GM23338 (cell line): ENCODE measurements around the gene CCDC137. TPM values are rescaled to one million over a fixed set of nuclear protein-coding genes. Genes with fewer than 3 reads are reported as not detected.

Source experiments
- ATAC-seq: fragments of 200-7000 bp; cut with Tn5 transposase; 3 replicates; pipeline ENCODE4 v1.9.1; 2020
- DNase-seq: peaks from one replicate; pipeline ENCODE4 v3.0.0-alpha.2; 2015; ENCODE audit warnings: low spot score
- H2AFZ ChIP-seq: fragments of 200-600 bp; sonication (generic); 2 replicates; pipeline ENCODE4 v1.8.0; 2016; ENCODE audit warnings: antibody characterized with exemption, mild to moderate bottlenecking, moderate library complexity
- H3F3A ChIP-seq: fragments of 200-600 bp; sonication (generic); replicated peaks from 2 replicates; pipeline ENCODE4 v1.8.0; 2017; ENCODE audit warnings: antibody characterized with exemption, mixed run types, low read depth
- H3K27ac ChIP-seq: fragments of 200-600 bp; sonication (generic); 2 replicates; pipeline ENCODE4 v1.6.1; 2016; ENCODE audit warnings: low read depth
- H3K27me3 ChIP-seq: fragments of 200-600 bp; sonication (generic); 2 replicates; pipeline ENCODE4 v1.8.0; 2016; ENCODE audit warnings: mild to moderate bottlenecking, mixed run types, moderate library complexity; ENCODE audit not compliant: insufficient read depth
- H3K36me3 ChIP-seq: fragments of 200-600 bp; sonication (generic); 2 replicates; pipeline ENCODE4 v1.8.0; 2016; ENCODE audit warnings: mild to moderate bottlenecking; ENCODE audit not compliant: insufficient read depth
- H3K4me1 ChIP-seq: fragments of 200-600 bp; sonication (generic); 2 replicates; pipeline ENCODE4 v1.8.0; 2016; ENCODE audit warnings: mild to moderate bottlenecking, moderate library complexity; ENCODE audit not compliant: insufficient read depth
- H3K4me2 ChIP-seq: fragments of 200-600 bp; sonication (generic); 2 replicates; pipeline ENCODE4 v1.7.1; 2017; ENCODE audit warnings: mixed run types
- H3K4me3 ChIP-seq: fragments of 200-600 bp; sonication (generic); 2 replicates; pipeline ENCODE4 v1.6.1; 2016; ENCODE audit warnings: mixed run types
- H3K79me2 ChIP-seq: fragments of 200-600 bp; sonication (generic); replicated peaks from 2 replicates; pipeline ENCODE4 v1.8.0; 2017; ENCODE audit warnings: mild to moderate bottlenecking; ENCODE audit not compliant: insufficient read depth
- H3K9me2 ChIP-seq: fragments of 200-600 bp; sonication (generic); 2 replicates; pipeline ENCODE4 v1.8.0; 2017; ENCODE audit not compliant: insufficient read depth
- H4K20me1 ChIP-seq: fragments of 200-600 bp; sonication (generic); replicated peaks from 2 replicates; pipeline ENCODE4 v1.8.0; 2017; ENCODE audit warnings: mild to moderate bottlenecking; ENCODE audit not compliant: insufficient read depth
- H3K27ac Mint-ChIP-seq: 2 replicates; pipeline ENCODE4 v1.8.0; 2020; ENCODE audit warnings: inconsistent platforms, mild to moderate bottlenecking, moderate library complexity, mixed read lengths
- H3K27me3 Mint-ChIP-seq: 3 replicates; pipeline ENCODE4 v1.8.0; 2022; ENCODE audit warnings: low read depth, mild to moderate bottlenecking, moderate library complexity, mixed read lengths, inconsistent platforms; ENCODE audit not compliant: insufficient read depth, poor library complexity
- H3K36me3 Mint-ChIP-seq: 3 replicates; pipeline ENCODE4 v1.8.0; 2021; ENCODE audit warnings: low read depth, mild to moderate bottlenecking, inconsistent platforms, moderate library complexity, mixed read lengths
- H3K4me1 Mint-ChIP-seq: 3 replicates; pipeline ENCODE4 v1.8.0; 2020; ENCODE audit warnings: mild to moderate bottlenecking, inconsistent platforms, mixed read lengths
- H3K4me3 Mint-ChIP-seq: 3 replicates; pipeline ENCODE4 v1.8.0; 2021; ENCODE audit warnings: moderate library complexity, mild to moderate bottlenecking, inconsistent platforms, mixed read lengths
- H3K9me3 Mint-ChIP-seq: 3 replicates; pipeline ENCODE4 v1.8.0; 2020; ENCODE audit warnings: moderate library complexity, mild to moderate bottlenecking, inconsistent platforms, mixed read lengths
- CREB1 ChIP-seq: fragments of 250-450 bp; sonication (Bioruptor Pico); IDR thresholded peaks from 2 replicates; pipeline ENCODE4 v1.5.0; 2020; ENCODE audit warnings: low read depth, mild to moderate bottlenecking, moderate library complexity
- CTCF ChIP-seq, 2 experiments: fragments of 200-600 bp in 1 of 2; sonication (generic) in 1 of 2; conservative IDR thresholded peaks; 2 replicates each; pipeline versions ENCODE4 v1.5.1 to v1.6.1; 2016 to 2017; ENCODE audit warnings: antibody characterized with exemption in 2 of 2, low read depth in 2 of 2, mild to moderate bottlenecking in 2 of 2, moderate library complexity in 1 of 2
- ETS1 ChIP-seq: IDR thresholded peaks from 2 replicates; pipeline ENCODE4 v1.6.1; 2016; ENCODE audit warnings: antibody characterized with exemption
- EZH2 ChIP-seq: fragments of 200-600 bp; sonication (generic); IDR thresholded peaks from one replicate; pipeline ENCODE4 v1.8.0; 2017; ENCODE audit warnings: antibody characterized with exemption, mild to moderate bottlenecking, low read depth; ENCODE audit not compliant: unreplicated experiment
- EZH2phosphoT487 ChIP-seq: fragments of 200-600 bp; sonication (generic); IDR thresholded peaks from one replicate; pipeline ENCODE4 v1.8.1; 2018; ENCODE audit warnings: antibody characterized with exemption; ENCODE audit not compliant: unreplicated experiment
- JUNB ChIP-seq: IDR thresholded peaks from one replicate; pipeline ENCODE4 v1.6.1; 2016; ENCODE audit warnings: antibody characterized with exemption; ENCODE audit not compliant: unreplicated experiment
- NANOG ChIP-seq: IDR thresholded peaks from 2 replicates; pipeline ENCODE4 v1.6.1; 2016; ENCODE audit warnings: antibody characterized with exemption, borderline replicate concordance
- STAT1 ChIP-seq: IDR thresholded peaks from one replicate; pipeline ENCODE4 v1.6.1; 2016; ENCODE audit warnings: antibody characterized with exemption; ENCODE audit not compliant: unreplicated experiment
- ZNF114 ChIP-seq: fragments of 250-450 bp; sonication (Bioruptor Pico); IDR thresholded peaks from 2 replicates; pipeline ENCODE4 v1.5.0; 2020; ENCODE audit warnings: mild to moderate bottlenecking, moderate library complexity
- ZNF331 ChIP-seq: fragments of 250-450 bp; sonication (Bioruptor Pico); IDR thresholded peaks from 2 replicates; pipeline ENCODE4 v1.5.0; 2020; ENCODE audit warnings: low read depth, mild to moderate bottlenecking, moderate library complexity
- ZNF462 ChIP-seq: fragments of 250-450 bp; sonication (Bioruptor Pico); IDR thresholded peaks from 2 replicates; pipeline ENCODE4 v1.5.0; 2020; ENCODE audit warnings: mild to moderate bottlenecking, moderate library complexity
- polyA plus RNA-seq: library from polyadenylated mRNA; unstranded; fragments of >200 nt; fragmentation: Nextera tagmentation; extraction: Ambion mirVana; gene quantifications from 2 replicates; pipeline ENCODE4 v1.2.1, GENCODE V29; 2016
- total RNA-seq: library from RNA; depleted of rRNA; stranded (reverse); fragments of >200 nt; shearing (Covaris generic); gene quantifications from 2 replicates; pipeline ENCODE4 v1.2.3, GENCODE V29; 2014
- TF ChIP-seq, protein P1 (sequence below): IDR thresholded peaks from one replicate; pipeline ENCODE4 v1.6.1; 2018; ENCODE audit warnings: antibody characterized with exemption; ENCODE audit not compliant: unreplicated experiment

The CCDC137 gene
- total and polyA plus RNA-seq, 2 experiments from 2014 or later = 26.1 to 73.4 TPM

DNA sequence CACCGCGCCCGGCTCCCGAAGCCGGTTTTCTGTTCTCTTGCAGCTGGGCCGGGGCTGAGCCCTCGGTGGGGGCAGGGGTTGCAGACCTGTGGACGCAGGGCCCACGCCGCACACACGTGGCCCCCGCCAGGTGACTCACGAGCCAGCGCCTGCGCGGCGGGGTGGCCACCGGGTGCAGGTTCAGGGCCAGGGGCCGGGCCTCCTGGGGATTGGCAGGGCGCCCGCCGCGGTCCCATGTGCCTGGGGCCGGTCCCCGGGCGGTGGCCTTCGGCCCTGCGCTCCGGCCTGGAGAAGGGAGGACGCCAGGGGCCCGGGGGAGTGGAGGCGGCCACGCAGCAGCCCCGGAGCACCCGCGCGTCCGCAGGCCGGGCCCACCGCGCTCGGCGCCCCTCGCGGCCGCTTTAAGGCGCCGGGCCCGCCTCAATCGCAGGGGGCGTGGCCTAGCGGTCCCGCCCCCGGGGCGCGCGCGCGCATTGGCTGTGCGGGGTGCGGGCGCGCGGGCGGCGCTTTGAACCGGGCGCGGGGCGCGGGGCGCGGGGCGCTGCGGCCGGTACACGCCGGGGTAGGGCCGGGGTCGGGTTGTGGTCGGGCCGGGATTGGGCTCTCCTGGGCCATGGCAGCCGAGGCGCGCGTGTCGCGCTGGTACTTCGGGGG is 45.4 kb downstream of the CCDC137 start, which contains the start of gene SLC25A10:
SLC25A10 (plus strand) TSS at position 471 of the 654 bp plus-strand sequence; CDS start at position 614, 143 bp downstream.
- peak within 1 kb of the TSS; percentile 97 for H3K4me2 ChIP-seq
- H3K27ac Mint-ChIP-seq = peak within 1 kb of the TSS; percentile 59; the same call in 1 of the 2 replicates
- peak within 1 kb of the TSS; percentile 89 for H3K4me3 Mint-ChIP-seq
- peak within 1 kb of the TSS; percentile 77 for H3K4me3 ChIP-seq
- H3K4me1 ChIP-seq = peaks cover 24% of the 10 kb centered on the region; the same call in 1 of the 2 replicates
- H3K36me3 ChIP-seq = 0 out of 2 replicates have a peak, but pooled peaks cover under 1% of the 10 kb centered on the region
- peaks cover 21% of the 10 kb centered on the region for H3K27me3 Mint-ChIP-seq
- TF ChIP-seq STAT1 (no peak), ETS1 (no peak), CTCF (conservative IDR thresholded peaks at IDR 0.05; ENCODE audit: low read depth in 2 of 2) (no peak), EZH2 (no peak), CREB1 (CRISPR knock-in tag) (no peak), ZNF114 (CRISPR knock-in tag) (no peak), ZNF331 (no peak), ZNF462 (CRISPR knock-in tag) (no peak), NANOG (no peak), EZH2phosphoT487 (no peak), JUNB (no peak)
- TF ChIP-seq, protein P1, sequence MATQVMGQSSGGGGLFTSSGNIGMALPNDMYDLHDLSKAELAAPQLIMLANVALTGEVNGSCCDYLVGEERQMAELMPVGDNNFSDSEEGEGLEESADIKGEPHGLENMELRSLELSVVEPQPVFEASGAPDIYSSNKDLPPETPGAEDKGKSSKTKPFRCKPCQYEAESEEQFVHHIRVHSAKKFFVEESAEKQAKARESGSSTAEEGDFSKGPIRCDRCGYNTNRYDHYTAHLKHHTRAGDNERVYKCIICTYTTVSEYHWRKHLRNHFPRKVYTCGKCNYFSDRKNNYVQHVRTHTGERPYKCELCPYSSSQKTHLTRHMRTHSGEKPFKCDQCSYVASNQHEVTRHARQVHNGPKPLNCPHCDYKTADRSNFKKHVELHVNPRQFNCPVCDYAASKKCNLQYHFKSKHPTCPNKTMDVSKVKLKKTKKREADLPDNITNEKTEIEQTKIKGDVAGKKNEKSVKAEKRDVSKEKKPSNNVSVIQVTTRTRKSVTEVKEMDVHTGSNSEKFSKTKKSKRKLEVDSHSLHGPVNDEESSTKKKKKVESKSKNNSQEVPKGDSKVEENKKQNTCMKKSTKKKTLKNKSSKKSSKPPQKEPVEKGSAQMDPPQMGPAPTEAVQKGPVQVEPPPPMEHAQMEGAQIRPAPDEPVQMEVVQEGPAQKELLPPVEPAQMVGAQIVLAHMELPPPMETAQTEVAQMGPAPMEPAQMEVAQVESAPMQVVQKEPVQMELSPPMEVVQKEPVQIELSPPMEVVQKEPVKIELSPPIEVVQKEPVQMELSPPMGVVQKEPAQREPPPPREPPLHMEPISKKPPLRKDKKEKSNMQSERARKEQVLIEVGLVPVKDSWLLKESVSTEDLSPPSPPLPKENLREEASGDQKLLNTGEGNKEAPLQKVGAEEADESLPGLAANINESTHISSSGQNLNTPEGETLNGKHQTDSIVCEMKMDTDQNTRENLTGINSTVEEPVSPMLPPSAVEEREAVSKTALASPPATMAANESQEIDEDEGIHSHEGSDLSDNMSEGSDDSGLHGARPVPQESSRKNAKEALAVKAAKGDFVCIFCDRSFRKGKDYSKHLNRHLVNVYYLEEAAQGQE = no peak
- H3K27ac ChIP-seq = no peak within 1 kb of the TSS
- H3K9me2 ChIP-seq = no peaks in the 10 kb centered on the region
- no peaks in the 10 kb centered on the region; the same call in 1 of the 2 replicates for H4K20me1 ChIP-seq
- DNase-seq (peak; percentile 84), ATAC-seq (peak; percentile 14)
- H3F3A ChIP-seq = peaks cover 26% of the 10 kb centered on the region
- H3K4me1 Mint-ChIP-seq = peaks cover 25% of the 10 kb centered on the region
- no peaks in the 10 kb centered on the region for H3K9me3 Mint-ChIP-seq
- peaks cover 13% of the 10 kb centered on the region for H3K79me2 ChIP-seq
- H3K36me3 Mint-ChIP-seq = peaks cover 9% of the 10 kb centered on the region
- H2AFZ ChIP-seq = 0 out of 2 replicates have a peak within 1 kb of the TSS, but pooled peaks have one; percentile 43
- H3K27me3 ChIP-seq = no peaks in the 10 kb centered on the region
